B cell (primary cell): ENCODE data around the gene MYMK. TPM values are rescaled to one million over a fixed set of nuclear protein-coding genes. Genes with fewer than 3 reads are reported as not detected.

ENCODE experiments used
- ATAC-seq: fragments of 200-7000 bp; cut with Tn5 transposase; one replicate; pipeline ENCODE4 v1.10.0; 2021; ENCODE audit warnings: low read depth, mild to moderate bottlenecking, moderate number of reproducible peaks, moderate library complexity
- CTCF ChIA-PET: fragments of 350-600 bp; sonication (Branson Sonifier 250); formaldehyde crosslinking; loops from one replicate; lab custom pipeline; 2021; ENCODE audit warnings: antibody characterized with exemption, inconsistent platforms; lab: Charles Lee
- POLR2A ChIA-PET: fragments of 350-600 bp; sonication (Branson Sonifier 250); formaldehyde crosslinking; loops from one replicate; lab custom pipeline; 2021; ENCODE audit warnings: antibody characterized with exemption; lab: Charles Lee
- DNase-seq: peaks from one replicate; pipeline ENCODE4 v3.0.0; 2013
- H2AFZ ChIP-seq: 2 replicates; pipeline ENCODE4 v1.6.1; 2012; ENCODE audit warnings: mild to moderate bottlenecking, low read depth, low read length; ENCODE audit not compliant: insufficient read depth, poor library complexity, severe bottlenecking
- H3K27ac ChIP-seq, 2 donors: 1 replicate in 1 of 2; 2 replicates in 1 of 2; pipeline ENCODE4 v1.5.1; 2012 to 2013; ENCODE audit warnings: low read length in 2 of 2, mild to moderate bottlenecking in 2 of 2, moderate library complexity in 1 of 2
- H3K27me3 ChIP-seq, 4 experiments: fragments of 200-600 bp in 1 of 4; sonication (generic) in 1 of 4; replicated peaks in 1 of 4; 1 replicate in 2 of 4; 2 replicates in 2 of 4; pipeline versions ENCODE4 v1.6.1 to v1.7.0; 2013 to 2016; ENCODE audit warnings: low read length in 3 of 4, mild to moderate bottlenecking in 2 of 4, mixed read lengths in 1 of 4, moderate library complexity in 1 of 4; ENCODE audit not compliant: insufficient read depth in 4 of 4, control insufficient read depth in 3 of 4; ENCODE audit errors: control extremely low read depth in 1 of 4
- H3K36me3 ChIP-seq, 2 experiments: replicated peaks in 1 of 2; 1 replicate in 1 of 2; 2 replicates in 1 of 2; pipeline versions ENCODE4 v1.6.1 to v1.7.1; 2013; ENCODE audit warnings: low read length in 1 of 2; ENCODE audit not compliant: insufficient read depth in 2 of 2, control insufficient read depth in 1 of 2; ENCODE audit errors: control extremely low read depth in 1 of 2, extremely low read depth in 1 of 2
- H3K4me1 ChIP-seq, 2 donors: fragments of 200-600 bp in 1 of 2; sonication (generic) in 1 of 2; 1 replicate in 1 of 2; 2 replicates in 1 of 2; pipeline versions ENCODE4 v1.5.1 to v1.6.1; 2013 to 2017; ENCODE audit warnings: low read length in 2 of 2; ENCODE audit not compliant: control insufficient read depth in 2 of 2, insufficient read depth in 2 of 2
- H3K4me2 ChIP-seq: replicated peaks from 2 replicates; pipeline ENCODE3; 2012; ENCODE audit warnings: mild to moderate bottlenecking, low read depth, low read length; ENCODE audit not compliant: poor library complexity, severe bottlenecking
- H3K4me3 ChIP-seq, 5 experiments: fragments of 200-600 bp in 1 of 5; sonication (generic) in 1 of 5; 1 replicate in 3 of 5; 2 replicates in 2 of 5; pipeline versions ENCODE4 v1.5.1 to v1.7.0; 2011 to 2016; ENCODE audit warnings: low read length in 4 of 5, mild to moderate bottlenecking in 4 of 5, low read depth in 2 of 5, control low read depth in 1 of 5, moderate library complexity in 1 of 5; ENCODE audit not compliant: insufficient read depth in 1 of 5; ENCODE audit errors: control extremely low read depth in 1 of 5, extremely low read depth in 1 of 5
- H3K79me2 ChIP-seq: fragments of 200-600 bp; sonication (generic); one replicate; pipeline ENCODE4 v1.6.0; 2016; ENCODE audit warnings: low read length; ENCODE audit not compliant: control insufficient read depth, insufficient read depth
- H3K9ac ChIP-seq: fragments of 200-600 bp; sonication (generic); 2 replicates; pipeline ENCODE4 v1.6.1; 2017; ENCODE audit warnings: mild to moderate bottlenecking, low read length, moderate library complexity
- H3K9me3 ChIP-seq, 3 donors: one replicate each; pipeline versions ENCODE4 v1.6.1 to v1.7.1; 2013; ENCODE audit warnings: low read length in 2 of 3; ENCODE audit not compliant: control insufficient read depth in 2 of 3, insufficient read depth in 1 of 3; ENCODE audit errors: control extremely low read depth in 1 of 3
- H4K20me1 ChIP-seq: 2 replicates; pipeline ENCODE4 v1.6.0; 2012; ENCODE audit warnings: mild to moderate bottlenecking, low read length; ENCODE audit not compliant: insufficient read depth, control insufficient read depth, poor library complexity, severe bottlenecking
- H3K27ac Mint-ChIP-seq: one replicate; pipeline ENCODE4 v1.8.0; 2021; ENCODE audit warnings: mixed read lengths
- H3K27me3 Mint-ChIP-seq: one replicate; pipeline ENCODE4 v1.8.0; 2021; ENCODE audit warnings: mixed read lengths
- H3K4me1 Mint-ChIP-seq: one replicate; pipeline ENCODE4 v1.8.0; 2021; ENCODE audit warnings: mixed read lengths
- H3K4me3 Mint-ChIP-seq: one replicate; pipeline ENCODE4 v1.8.0; 2021; ENCODE audit warnings: mixed read lengths
- H3K9me3 Mint-ChIP-seq: one replicate; pipeline ENCODE4 v1.8.0; 2022; ENCODE audit warnings: mixed read lengths; ENCODE audit not compliant: insufficient read depth
- CTCF ChIP-seq: fragments of 200-600 bp; IDR thresholded peaks from one replicate; pipeline ENCODE4 v1.8.0; 2022; ENCODE audit warnings: antibody characterized with exemption, mild to moderate bottlenecking
- EZH2 ChIP-seq: IDR thresholded peaks from 2 replicates; pipeline ENCODE4 v1.6.1; 2012; ENCODE audit warnings: borderline replicate concordance, low read depth, mild to moderate bottlenecking, moderate library complexity, low read length; ENCODE audit not compliant: insufficient read depth, poor library complexity, severe bottlenecking
- WGBS: methylation state at CpG from one replicate; pipeline ENCODE4 v1.1.5; 2013; ENCODE audit warnings: missing lambda C conversion rate; ENCODE audit not compliant: insufficient coverage; 5-methylcytosine and 5-hydroxymethylcytosine counted together
- intact Hi-C: fragments of 100-400 bp; cut with micrococcal nuclease; formaldehyde crosslinking; loops from one replicate; pipeline ENCODE4 v1.10.0; 2022
- polyA plus RNA-seq: library from polyadenylated mRNA; depleted of rRNA; stranded (reverse); fragments of >200 nt; gene quantifications from 2 replicates; pipeline ENCODE4 v1.2.3, GENCODE V29; 2012
- total RNA-seq, 2 donors: library from RNA; stranded (reverse); fragments of 120-200 nt in 1 of 2; gene quantifications; 1 replicate in 1 of 2; 2 replicates in 1 of 2; pipeline versions ENCODE4 v1.2.3 to v1.2.4, GENCODE V29; 2013 to 2022

MYMK gene
- total and polyA plus RNA-seq, 2 donors (not counting 1 experiment from before 2014, with no cell fraction given), result not detected

- no peak for ATAC-seq
- ChIA-PET POLR2A (no interaction called here), CTCF (interaction anchor here (1.2 kb wide), 1 partner anchor 13 kb away, joined by 5 read pairs; no protein-coding TSS in a partner anchor)
- no peak overlapping the region for H3K4me3 Mint-ChIP-seq
- Histone ChIP-seq H3K9me3 (peaks cover 5 to 15% (median 14%) of the 10 kb centered on the region in 3 donors), H3K27me3 (peaks cover 0 to 12% (median 0%) of the 10 kb centered on the region in 4 experiments), H2AFZ (no peak overlapping the region), H4K20me1 (no peaks in the 10 kb centered on the region), H3K9ac (no peak overlapping the region), H3K27ac (no peak overlapping the region), H3K4me2 (no peak overlapping the region), H3K4me3 (no peak overlapping the region), H3K79me2 (no peaks in the 10 kb centered on the region), H3K36me3 (no peaks in the 10 kb centered on the region), H3K4me1 (no peaks in the 10 kb centered on the region)
- no peak overlapping the region for H3K27ac Mint-ChIP-seq
- 84% methylated on average over 12 of the region's 12 CpGs for WGBS
- TF ChIP-seq EZH2, result no peak
- TF ChIP-seq CTCF, result no peak
- no peak for DNase-seq
- peaks cover 25% of the 10 kb centered on the region for H3K27me3 Mint-ChIP-seq
- H3K9me3 Mint-ChIP-seq, result peaks cover 11% of the 10 kb centered on the region
- intact Hi-C loops, result no loop called here
- H3K4me1 Mint-ChIP-seq, result no peaks in the 10 kb centered on the region
Measured at GRCh38 chr9:133499892-133500270, 24.9 kb downstream of the MYMK start.

- Histone ChIP-seq H3K4me1 (no peaks in the 10 kb centered on the region), H3K9me3 (peaks cover 5 to 15% (median 14%) of the 10 kb centered on the region in 3 donors), H3K4me3 (no peak overlapping the region), H3K27me3 (peaks cover 0 to 12% (median 0%) of the 10 kb centered on the region in 4 experiments), H3K36me3 (no peaks in the 10 kb centered on the region), H3K27ac (no peak overlapping the region), H3K4me2 (no peak overlapping the region), H4K20me1 (no peaks in the 10 kb centered on the region), H2AFZ (no peak overlapping the region), H3K79me2 (no peaks in the 10 kb centered on the region), H3K9ac (no peak overlapping the region)
- ATAC-seq, result no peak
- no peak for TF ChIP-seq CTCF
- TF ChIP-seq EZH2, result no peak
- no peak for DNase-seq
- H3K9me3 Mint-ChIP-seq, result peaks cover 11% of the 10 kb centered on the region
- H3K27ac Mint-ChIP-seq, result no peak overlapping the region
- intact Hi-C loops, result no loop called here
- 90% methylated on average over 19 of the region's 19 CpGs for WGBS
- POLR2A ChIA-PET, result no interaction called here
- no peaks in the 10 kb centered on the region for H3K4me1 Mint-ChIP-seq
- H3K4me3 Mint-ChIP-seq, result no peak overlapping the region
- CTCF ChIA-PET, result interaction anchor here (1.2 kb wide), 1 partner anchor 13 kb away, joined by 5 read pairs; no protein-coding TSS in a partner anchor
- H3K27me3 Mint-ChIP-seq, result peaks cover 22% of the 10 kb centered on the region
Measured at GRCh38 chr9:133499132-133499891, 25.4 kb downstream of the MYMK start.
